Activated CD4-positive, alpha-beta T cell treated with anti-CD3 and anti-CD28 coated beads, Interleukin-2, amount 10 ng/mL, durations not matched to agents 24 days and 14 days (primary cell): ENCODE results near the gene SLC38A11. TPM values are rescaled to one million over a fixed set of nuclear protein-coding genes. Genes with fewer than 3 reads are reported as not detected.
"Not testable (repeated sequence)": the region's sequence is repeated elsewhere in the genome, so short reads cannot be mapped to it uniquely, and the experiment has no call there.

Experiments
- DNase-seq: peaks from one replicate; pipeline ENCODE4 v3.0.0; 2022
- H3K27ac Mint-ChIP-seq: one replicate; pipeline ENCODE4 v1.8.0; 2022; ENCODE audit warnings: mild to moderate bottlenecking, mixed read lengths
- H3K27me3 Mint-ChIP-seq: one replicate; pipeline ENCODE4 v1.8.0; 2022; ENCODE audit warnings: mixed read lengths
- H3K36me3 Mint-ChIP-seq: one replicate; pipeline ENCODE4 v1.8.0; 2022; ENCODE audit warnings: low read depth, mild to moderate bottlenecking, mixed read lengths
- H3K4me1 Mint-ChIP-seq: one replicate; pipeline ENCODE4 v1.8.0; 2021; ENCODE audit warnings: mixed read lengths
- H3K4me3 Mint-ChIP-seq: one replicate; pipeline ENCODE4 v1.8.0; 2022; ENCODE audit warnings: mild to moderate bottlenecking, moderate library complexity, mixed read lengths
- H3K9me3 Mint-ChIP-seq: one replicate; pipeline ENCODE4 v1.8.0; 2021; ENCODE audit warnings: mixed read lengths
- intact Hi-C: fragments of 100-400 bp; cut with micrococcal nuclease; formaldehyde crosslinking; loops from one replicate; pipeline ENCODE4 v1.15.1; 2023
- total RNA-seq: library from RNA; stranded (reverse); gene quantifications from 2 replicates; pipeline ENCODE4 v1.2.3, GENCODE V29; 2022

SLC38A11 gene
- not detected in 2 replicates for total RNA-seq

DNA sequence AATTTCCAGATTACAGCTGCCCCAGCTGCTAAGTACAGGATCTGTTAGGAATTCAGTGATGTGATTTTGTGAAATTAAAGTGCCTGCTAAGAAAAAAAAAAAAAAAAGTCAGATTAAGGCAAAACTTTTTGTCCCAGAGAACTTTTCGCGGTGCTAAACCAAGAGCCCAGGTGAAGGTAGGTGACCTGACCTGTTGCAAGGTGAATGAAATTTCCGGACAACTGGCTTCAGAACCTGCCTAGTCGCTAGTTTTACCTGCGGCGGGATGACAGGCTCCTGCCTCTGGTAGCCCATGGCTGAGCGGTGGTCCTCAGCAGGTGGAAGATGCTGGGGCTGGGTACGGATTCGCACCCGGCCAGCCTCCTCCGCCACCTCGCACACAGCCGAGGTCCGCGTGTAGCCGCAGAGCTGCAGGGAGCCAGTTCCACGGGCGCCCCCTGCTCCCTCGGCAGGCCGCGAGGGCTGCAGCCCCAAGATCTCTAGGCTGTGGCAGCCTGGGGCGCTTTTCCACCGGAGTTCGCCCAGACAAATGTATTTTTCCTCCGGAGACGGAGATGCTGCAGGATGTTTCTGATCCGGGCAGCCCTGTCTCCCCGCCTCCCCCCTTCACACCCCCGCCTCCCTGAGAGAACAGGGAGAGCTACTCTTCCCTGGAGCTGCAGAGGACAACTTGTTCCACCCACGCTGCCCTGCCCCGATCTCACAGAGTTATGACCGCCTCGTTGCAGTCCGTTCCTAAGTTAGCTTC, at the start of gene SLC38A11:
Gene SLC38A11 (minus strand): TSS at position 572 of the 748 bp plus-strand sequence. CDS start 278 bp downstream, at position 294.
- Mint-ChIP-seq H3K4me1 (no peaks in the 10 kb centered on the region), H3K36me3 (no peaks in the 10 kb centered on the region), H3K27ac (no peak within 1 kb of the TSS), H3K4me3 (no peak within 1 kb of the TSS), H3K27me3 (peaks cover 19% of the 10 kb centered on the region), H3K9me3 (no peaks in the 10 kb centered on the region)
- intact Hi-C loops: no loop called here
- DNase-seq: no peak

DNA sequence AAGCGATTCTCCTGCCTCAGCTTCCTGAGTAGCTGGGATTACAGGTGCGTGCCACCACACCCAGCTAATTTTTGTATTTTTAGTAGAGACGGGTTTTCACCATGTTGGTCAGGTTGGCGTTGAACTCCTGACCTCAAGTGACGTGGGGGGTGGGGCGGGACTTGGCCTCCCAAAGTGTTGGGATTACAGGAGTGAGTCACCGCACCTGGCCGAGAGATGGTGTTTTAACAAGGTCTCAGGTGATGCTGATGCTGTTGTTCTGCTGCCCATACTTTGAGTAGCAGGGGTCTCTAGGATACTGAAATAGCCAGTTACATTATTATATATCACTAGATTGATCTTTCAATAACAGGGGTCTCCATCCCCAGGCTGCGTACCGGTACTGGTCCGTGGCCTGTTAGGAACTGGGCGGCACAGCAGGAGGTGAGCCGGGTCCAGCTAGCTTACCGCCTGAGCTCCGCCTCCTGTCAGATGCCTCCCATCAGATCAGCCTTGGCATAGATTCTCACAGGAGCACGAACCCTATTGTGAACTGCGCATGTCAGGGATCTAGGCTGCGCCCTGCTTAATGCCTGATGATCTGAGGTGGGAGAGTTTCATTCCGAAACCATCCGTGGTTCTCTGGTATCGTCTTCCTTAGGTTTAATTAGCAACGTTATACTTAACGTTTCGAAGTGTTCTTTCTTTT, 48.3 kb upstream of the SLC38A11 start:
- Mint-ChIP-seq H3K27ac (no peak overlapping the region), H3K4me1 (no peaks in the 10 kb centered on the region), H3K36me3 (no peaks in the 10 kb centered on the region), H3K4me3 (no peak overlapping the region), H3K9me3 (no peaks in the 10 kb centered on the region), H3K27me3 (peaks cover 15% of the 10 kb centered on the region)
- intact Hi-C loops: no loop called here
- no peak for DNase-seq

- Mint-ChIP-seq H3K4me1 (no peaks in the 10 kb centered on the region), H3K27ac (no peak overlapping the region), H3K27me3 (peaks cover 15% of the 10 kb centered on the region), H3K9me3 (no peaks in the 10 kb centered on the region), H3K4me3 (no peak overlapping the region), H3K36me3 (no peaks in the 10 kb centered on the region)
- no peak for DNase-seq
- intact Hi-C loops: no loop called here
These were observed 47.3 kb upstream of the SLC38A11 start for GRCh38 chr2:165002638-165003037.

DNA sequence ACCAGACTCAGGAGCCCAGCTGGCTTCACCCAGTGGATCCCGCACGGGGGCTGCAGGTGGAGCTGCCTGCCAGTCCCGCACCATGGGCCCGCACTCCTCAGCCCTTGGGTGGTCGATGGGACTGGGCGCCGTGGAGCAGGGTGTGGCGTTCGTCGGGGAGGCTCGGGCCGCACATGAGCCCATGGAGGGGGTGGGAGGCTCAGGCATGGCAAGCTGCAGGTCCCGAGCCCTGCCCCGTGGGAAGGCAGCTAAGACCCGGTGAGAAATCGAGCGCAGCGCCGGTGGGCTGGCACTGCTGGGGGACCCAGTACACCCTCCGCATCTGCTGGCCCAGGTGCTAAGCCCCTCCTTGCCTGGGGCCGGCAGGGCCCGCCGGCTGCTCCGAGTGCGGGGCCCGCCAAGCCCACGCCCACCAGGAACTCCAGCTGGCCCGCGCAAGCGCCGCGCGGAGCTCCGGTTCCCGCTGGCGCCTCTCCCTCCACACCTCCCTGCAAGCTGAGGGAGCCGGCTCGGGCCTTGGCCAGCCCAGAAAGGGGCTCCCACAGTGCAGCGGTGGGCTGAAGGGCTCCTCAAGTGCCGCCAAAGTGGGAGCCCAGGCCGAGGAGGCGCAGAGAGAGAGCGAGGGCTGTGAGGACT, 39.5 kb upstream of the SLC38A11 start:
- intact Hi-C loops: loop anchor here (5.0 kb wide), 1 partner anchor 257 kb away; no protein-coding TSS in a partner anchor
- DNase-seq, H3K36me3 Mint-ChIP-seq, H3K9me3 Mint-ChIP-seq, H3K27me3 Mint-ChIP-seq, H3K4me3 Mint-ChIP-seq, H3K27ac Mint-ChIP-seq: not testable (repeated sequence)
- H3K4me1 Mint-ChIP-seq: peaks cover 22% of the 10 kb centered on the region

DNA sequence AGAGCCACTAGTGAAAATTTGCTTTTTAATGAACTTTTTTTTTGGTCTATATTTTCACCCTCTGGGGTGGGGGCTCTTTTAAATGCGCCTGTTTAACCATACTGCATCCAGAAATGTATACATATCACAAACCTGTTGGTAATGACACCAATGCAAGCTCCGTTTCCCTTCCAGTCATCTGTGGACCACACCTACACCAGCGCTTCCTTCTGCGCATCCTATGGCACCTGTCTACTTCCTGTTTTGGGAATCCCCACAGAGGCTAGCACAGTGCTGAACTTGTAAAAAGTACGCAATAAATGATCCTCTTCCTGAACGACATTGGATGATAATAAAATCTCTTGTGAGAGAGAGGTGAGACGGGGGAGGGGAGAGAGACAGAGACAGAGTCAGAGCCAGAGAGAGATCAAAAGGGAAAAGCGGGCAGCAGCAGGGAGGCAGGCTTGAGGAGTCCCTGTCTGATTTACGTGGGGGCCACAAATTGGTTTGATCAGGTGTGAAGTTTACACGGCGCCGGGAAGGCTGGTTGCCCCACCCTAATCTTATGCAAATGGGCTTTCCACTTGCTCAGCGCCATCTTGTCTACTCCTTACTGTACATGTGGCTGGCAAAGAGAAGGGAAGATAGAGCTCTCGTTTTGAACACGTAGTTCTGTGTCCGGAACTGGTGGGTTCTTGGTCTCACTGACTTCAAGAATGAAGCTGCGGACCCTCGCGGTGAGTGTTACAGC, 38.1 kb upstream of the SLC38A11 start:
- intact Hi-C loops: loop anchor here (2.0 to 5.0 kb wide), 3 partner anchors 256 to 1135 kb away; partner anchors contain the start of gene SCN1A
- no peak overlapping the region for H3K27ac Mint-ChIP-seq

GRCh38 chr2:164992818-164993217, 37.5 kb upstream of the SLC38A11 start:
- Mint-ChIP-seq H3K36me3 (no peaks in the 10 kb centered on the region), H3K9me3 (no peaks in the 10 kb centered on the region), H3K27me3 (peaks cover 2% of the 10 kb centered on the region), H3K4me1 (peaks cover 30% of the 10 kb centered on the region), H3K27ac (no peak overlapping the region), H3K4me3 (no peak overlapping the region)
- peak; percentile 82 for DNase-seq
- intact Hi-C loops: loop anchor here (2.0 to 5.0 kb wide), 3 partner anchors 256 to 1136 kb away; partner anchors contain the start of gene SCN1A

More for the DNA sequence above, 38.1 kb upstream of the SLC38A11 start:
- Mint-ChIP-seq H3K4me3 (no peak overlapping the region), H3K4me1 (peaks cover 30% of the 10 kb centered on the region), H3K36me3 (no peaks in the 10 kb centered on the region), H3K9me3 (no peaks in the 10 kb centered on the region), H3K27me3 (peaks cover 2% of the 10 kb centered on the region)
- no peak for DNase-seq

DNA sequence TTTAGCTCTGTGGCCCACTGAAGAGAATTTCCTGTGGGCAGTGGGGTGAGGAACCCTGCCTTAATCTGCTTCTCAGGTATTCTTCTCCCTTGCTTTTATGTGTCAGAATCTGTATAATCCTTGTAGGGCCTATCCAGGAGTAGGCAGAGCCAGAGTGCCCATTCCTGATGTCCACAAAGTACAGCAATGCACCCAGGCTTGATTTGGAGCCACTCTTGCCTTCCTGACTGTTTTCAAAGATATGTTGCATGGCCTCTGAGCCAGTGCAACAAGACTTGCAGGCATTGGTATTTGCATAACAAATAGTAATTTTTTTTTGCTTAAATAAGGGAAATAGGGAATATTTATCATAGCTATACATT, 36.7 kb upstream of the SLC38A11 start:
- intact Hi-C loops: loop anchor here (2.0 to 5.0 kb wide), 3 partner anchors 255 to 1137 kb away; partner anchors contain the start of gene SCN1A
- H3K27ac Mint-ChIP-seq: peak overlapping the region; percentile 29
- H3K36me3 Mint-ChIP-seq, H3K9me3 Mint-ChIP-seq, DNase-seq, H3K4me3 Mint-ChIP-seq, H3K27me3 Mint-ChIP-seq: not testable (repeated sequence)
- H3K4me1 Mint-ChIP-seq: peaks cover 30% of the 10 kb centered on the region

GRCh38 chr2:164991361-164992092, 36.2 kb upstream of the SLC38A11 start:
- H3K4me1 Mint-ChIP-seq: peaks cover 31% of the 10 kb centered on the region
- peak overlapping the region; percentile 29 for H3K27ac Mint-ChIP-seq
- intact Hi-C loops: loop anchor here (2.0 to 5.0 kb wide), 3 partner anchors 254 to 1137 kb away; partner anchors contain the start of gene SCN1A
- DNase-seq: peak; percentile 77
- not testable (repeated sequence) for H3K27me3 Mint-ChIP-seq, H3K4me3 Mint-ChIP-seq, H3K36me3 Mint-ChIP-seq, H3K9me3 Mint-ChIP-seq

DNA sequence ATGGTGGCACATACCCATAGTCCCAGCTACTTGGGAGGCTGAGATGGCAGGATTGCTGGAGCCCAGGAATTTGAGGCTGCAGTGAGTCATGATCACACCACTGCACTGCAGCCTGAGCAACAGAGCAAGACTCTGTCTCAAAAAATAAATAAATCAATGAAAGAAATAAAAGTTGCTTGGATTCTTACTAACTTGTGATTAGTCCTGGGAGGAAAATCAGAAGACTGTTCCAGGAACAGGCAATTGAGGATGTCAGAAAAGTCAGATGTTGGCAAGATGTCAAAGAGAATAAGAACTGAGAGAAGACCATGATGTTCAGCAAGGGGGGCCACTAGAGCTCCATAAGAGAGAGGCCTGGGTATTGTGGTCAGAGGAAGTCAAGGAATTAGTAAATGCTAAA, 35.6 kb upstream of the SLC38A11 start:
- intact Hi-C loops: loop anchor here (5.0 kb wide), 1 partner anchor 254 kb away; no protein-coding TSS in a partner anchor
- DNase-seq, H3K27ac Mint-ChIP-seq, H3K9me3 Mint-ChIP-seq, H3K36me3 Mint-ChIP-seq, H3K27me3 Mint-ChIP-seq, H3K4me3 Mint-ChIP-seq: not testable (repeated sequence)
- H3K4me1 Mint-ChIP-seq: peaks cover 32% of the 10 kb centered on the region

- H3K27me3 Mint-ChIP-seq, H3K36me3 Mint-ChIP-seq, H3K27ac Mint-ChIP-seq, H3K9me3 Mint-ChIP-seq, H3K4me3 Mint-ChIP-seq, intact Hi-C loops, DNase-seq: not testable (repeated sequence)
- H3K4me1 Mint-ChIP-seq: peaks cover 32% of the 10 kb centered on the region
These were observed 33.5 kb upstream of the SLC38A11 start for GRCh38 chr2:164988805-164989204.

DNA sequence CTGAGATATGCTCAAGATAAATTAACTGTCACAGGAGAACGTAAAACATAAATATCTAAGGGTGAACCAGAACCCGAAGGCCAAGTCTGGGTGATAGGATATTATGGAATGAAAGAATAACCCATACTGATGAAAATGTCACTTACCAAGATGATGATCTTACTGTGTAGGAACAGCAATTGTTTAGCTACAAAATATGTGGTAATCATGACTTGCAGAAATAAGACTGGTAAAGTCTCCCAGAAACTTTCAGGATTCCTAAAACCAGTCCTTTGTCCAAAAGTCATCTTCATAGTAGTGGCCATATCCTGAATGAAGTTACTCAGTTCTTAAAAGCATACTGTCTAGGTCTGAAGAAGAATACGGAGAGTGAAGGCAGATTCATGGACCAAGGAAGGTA, 30.7 kb upstream of the SLC38A11 start:
- H3K4me1 Mint-ChIP-seq: peaks cover 13% of the 10 kb centered on the region
- H3K27ac Mint-ChIP-seq, H3K36me3 Mint-ChIP-seq, H3K9me3 Mint-ChIP-seq, intact Hi-C loops, DNase-seq, H3K27me3 Mint-ChIP-seq, H3K4me3 Mint-ChIP-seq: not testable (repeated sequence)

DNA sequence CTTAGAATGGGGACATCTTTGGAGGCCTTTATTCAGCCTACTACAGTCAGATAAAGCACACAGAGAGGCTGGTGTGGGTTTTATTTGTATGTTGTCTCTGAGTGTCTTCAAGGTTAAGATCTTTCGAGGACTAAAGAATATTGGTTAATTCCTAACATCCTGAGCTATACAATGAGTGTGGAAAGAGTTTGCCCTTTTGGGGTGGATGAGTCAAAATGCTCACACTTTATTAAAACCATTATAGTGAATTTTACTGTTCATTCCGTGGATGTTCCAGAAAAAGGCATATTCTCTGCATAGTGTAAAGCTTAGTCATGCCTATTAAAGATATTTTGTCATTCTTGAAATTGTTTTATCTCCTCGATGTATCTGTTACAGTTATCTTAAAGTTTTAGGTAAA, 29.1 kb upstream of the SLC38A11 start:
- DNase-seq: no peak
- Mint-ChIP-seq H3K4me3 (no peak overlapping the region), H3K9me3 (peaks cover 9% of the 10 kb centered on the region), H3K27me3 (peaks cover 10% of the 10 kb centered on the region), H3K27ac (no peak overlapping the region), H3K4me1 (peaks cover 11% of the 10 kb centered on the region), H3K36me3 (no peaks in the 10 kb centered on the region)
- intact Hi-C loops: no loop called here
